HepG2 (cell line): ENCODE measurements around the gene CLDND2. TPM values are rescaled to one million over a fixed set of nuclear protein-coding genes. Genes with fewer than 3 reads are reported as not detected.

Source experiments
- AHR ChIP-seq: IDR thresholded peaks from 2 replicates; pipeline ENCODE4 v1.6.1; 2018; ENCODE audit warnings: missing genetic modification reagents, missing compliant biosample characterization
- CHD4 ChIP-seq: fragments of 200-600 bp; sonication (generic); IDR thresholded peaks from 2 replicates; pipeline ENCODE4 v1.7.0; 2017; ENCODE audit warnings: mild to moderate bottlenecking, low read length, borderline replicate concordance
- DMTF1 ChIP-seq: sonication (generic); formaldehyde crosslinking; IDR thresholded peaks from 2 replicates; pipeline ENCODE4 v1.4.0; 2020; ENCODE audit warnings: mild to moderate bottlenecking, missing genetic modification reagents
- DNMT1 ChIP-seq: sonication (generic); formaldehyde crosslinking; IDR thresholded peaks from 2 replicates; pipeline ENCODE4 v1.5.1; 2020; ENCODE audit warnings: mild to moderate bottlenecking, missing genetic modification reagents
- E2F5 ChIP-seq: sonication (generic); formaldehyde crosslinking; conservative IDR thresholded peaks from 2 replicates; pipeline ENCODE4 v1.4.0; 2020; ENCODE audit warnings: missing genetic modification reagents
- HNF4A ChIP-seq: sonication (generic); formaldehyde crosslinking; IDR thresholded peaks from 2 replicates; pipeline ENCODE4 v1.4.0; 2020; ENCODE audit warnings: missing genetic modification reagents
- KAT8 ChIP-seq: IDR thresholded peaks from 2 replicates; pipeline ENCODE4 v1.6.1; 2016; ENCODE audit warnings: missing genetic modification reagents, missing compliant biosample characterization
- LRRFIP1 ChIP-seq: sonication (generic); formaldehyde crosslinking; conservative IDR thresholded peaks from 2 replicates; pipeline ENCODE4 v1.4.0; 2020; ENCODE audit warnings: missing genetic modification reagents
- MIER3 ChIP-seq: IDR thresholded peaks from 2 replicates; pipeline ENCODE4 v1.6.1; 2016; ENCODE audit warnings: missing compliant biosample characterization, borderline replicate concordance
- PHB2 ChIP-seq: fragments of 450-650 bp; IDR thresholded peaks from 2 replicates; pipeline ENCODE4 v1.6.1; 2018; ENCODE audit not compliant: partially characterized antibody
- POLR2G ChIP-seq: fragments of 200-400 bp; formaldehyde crosslinking; IDR thresholded peaks from 2 replicates; pipeline ENCODE4 v1.6.1; 2018; ENCODE audit warnings: mild to moderate bottlenecking, low read depth, low read length, moderate library complexity
- RFX5 ChIP-seq: IDR thresholded peaks from 2 replicates; pipeline ENCODE4 v1.6.1; 2011; ENCODE audit warnings: low read depth, low read length, improper control_type of control experiment
- RXRB ChIP-seq: IDR thresholded peaks from 2 replicates; pipeline ENCODE4 v1.6.1; 2016; ENCODE audit warnings: borderline replicate concordance, missing genetic modification reagents, missing compliant biosample characterization
- SAP130 ChIP-seq: IDR thresholded peaks from 2 replicates; pipeline ENCODE4 v1.6.1; 2016; ENCODE audit warnings: low read depth
- SYNCRIP ChIP-seq: fragments of 200-400 bp; formaldehyde crosslinking; IDR thresholded peaks from 2 replicates; pipeline ENCODE4 v1.6.1; 2018; ENCODE audit warnings: mild to moderate bottlenecking, low read depth, low read length; ENCODE audit not compliant: insufficient read depth
- WIZ ChIP-seq: sonication (generic); formaldehyde crosslinking; IDR thresholded peaks from 2 replicates; pipeline ENCODE4 v1.5.1; 2020; ENCODE audit warnings: mild to moderate bottlenecking, missing genetic modification reagents
- ZBTB44 ChIP-seq: sonication (generic); formaldehyde crosslinking; IDR thresholded peaks from 2 replicates; pipeline ENCODE4 v1.4.0; 2020; ENCODE audit warnings: missing genetic modification reagents
- ZC3H4 ChIP-seq: sonication (generic); formaldehyde crosslinking; IDR thresholded peaks from 2 replicates; pipeline ENCODE4 v1.4.0; 2020; ENCODE audit warnings: missing genetic modification reagents, borderline replicate concordance
- ZIK1 ChIP-seq: sonication (generic); formaldehyde crosslinking; IDR thresholded peaks from 2 replicates; pipeline ENCODE4 v1.5.0; 2020; ENCODE audit warnings: mild to moderate bottlenecking, low read depth, missing genetic modification reagents, borderline replicate concordance
- ZNF264 ChIP-seq: sonication (generic); formaldehyde crosslinking; IDR thresholded peaks from 2 replicates; pipeline ENCODE4 v1.4.0; 2020; ENCODE audit warnings: missing genetic modification reagents
- ZNF430 ChIP-seq: sonication (generic); formaldehyde crosslinking; IDR thresholded peaks from 2 replicates; pipeline ENCODE4 v1.9.0; 2021; ENCODE audit warnings: mild to moderate bottlenecking, missing genetic modification reagents
- ZNF552 ChIP-seq: sonication (generic); formaldehyde crosslinking; IDR thresholded peaks from 2 replicates; pipeline ENCODE4 v1.9.0; 2022; ENCODE audit warnings: missing genetic modification reagents, mild to moderate bottlenecking, borderline replicate concordance
- ZNF562 ChIP-seq: sonication (generic); formaldehyde crosslinking; IDR thresholded peaks from 2 replicates; pipeline ENCODE4 v1.8.0; 2022; ENCODE audit warnings: missing genetic modification reagents, borderline replicate concordance
- ZNF652 ChIP-seq: IDR thresholded peaks from 2 replicates; pipeline ENCODE4 v1.6.1; 2016; ENCODE audit warnings: low read depth, borderline replicate concordance
- polyA plus RNA-seq, 8 experiments: library from polyadenylated mRNA; depleted of rRNA in 3 of 8; stranded (reverse) in 7 of 8; unstranded in 1 of 8; fragments of >200 nt; fragmentation: Illumina TruSeq in 4 of 8; extraction: Trizol in 4 of 8; gene quantifications; 2 replicates each; pipeline versions ENCODE4 v1.2.1 to v1.2.3, GENCODE V29; 2011 to 2016; ENCODE audit warnings: low read depth in 4 of 8, missing spikeins in 1 of 8, mixed read lengths in 1 of 8; ENCODE audit not compliant: insufficient read depth in 1 of 8
- total RNA-seq, 5 experiments: library from RNA; depleted of rRNA; stranded (reverse); fragments of >200 nt; fragmentation: Illumina TruSeq; extraction: Trizol; gene quantifications; 2 replicates each; pipeline ENCODE4 v1.2.3, GENCODE V29; 2016; ENCODE audit warnings: low read depth in 1 of 5

Gene CLDND2
- total and polyA plus RNA-seq, 2 of the 13 experiments (the other 11 are each of a cell fraction or from before 2014, with no cell fraction given) = 0.84 to 1.8 TPM

- TF ChIP-seq ZNF652 (CRISPR knock-in tag) = no peak
- TF ChIP-seq ZNF562 (CRISPR knock-in tag) = peak; percentile 95
- no peak for TF ChIP-seq ZBTB44 (CRISPR knock-in tag)
- no peak; the same call in 1 of the 2 replicates for TF ChIP-seq ZIK1 (CRISPR knock-in tag)
- 0 out of 2 replicates have a peak, but pooled peaks have one; percentile 48 for TF ChIP-seq ZNF430 (CRISPR knock-in tag)
- TF ChIP-seq DMTF1 = no peak
- TF ChIP-seq CHD4 = no peak
- peak; percentile 93 for TF ChIP-seq SAP130 (CRISPR knock-in tag)
- TF ChIP-seq RFX5 = no peak
- TF ChIP-seq E2F5 (CRISPR knock-in tag) = peak; percentile 95
- TF ChIP-seq MIER3 (CRISPR knock-in tag) = no peak
- TF ChIP-seq KAT8 (CRISPR knock-in tag) = peak; percentile 74
- no peak for TF ChIP-seq ZNF264 (CRISPR knock-in tag)
- no peak for TF ChIP-seq DNMT1
- no peak for TF ChIP-seq ZC3H4 (CRISPR knock-in tag)
- TF ChIP-seq SYNCRIP = no peak
- no peak for TF ChIP-seq ZNF552 (CRISPR knock-in tag)
- no peak for TF ChIP-seq LRRFIP1 (CRISPR knock-in tag)
- peak; percentile 78 for TF ChIP-seq POLR2G
- no peak for TF ChIP-seq AHR
- TF ChIP-seq RXRB (CRISPR knock-in tag) = no peak; the same call in 1 of the 2 replicates
- no peak for TF ChIP-seq PHB2
- TF ChIP-seq HNF4A (CRISPR knock-in tag) = no peak
- no peak for TF ChIP-seq WIZ
These were observed 25.4 kb upstream of the CLDND2 start (continued) for GRCh38 chr19:51394050-51394836.
